Smooth muscle cell (in vitro differentiated cells): ENCODE measurements around the gene PTPRN. TPM values are rescaled to one million over a fixed set of nuclear protein-coding genes. Genes with fewer than 3 reads are reported as not detected.

ENCODE experiments used
- DNase-seq: peaks from one replicate; lab custom pipeline; 2025; ENCODE audit not compliant: unreplicated experiment; lab: John Stamatoyannopoulos, UW
- H2AFZ ChIP-seq: fragments of 200-600 bp; sonication (generic); 2 replicates; pipeline ENCODE4 v1.6.0; 2016; ENCODE audit warnings: antibody characterized with exemption, low read depth, mild to moderate bottlenecking
- H3F3A ChIP-seq: fragments of 200-600 bp; sonication (generic); 2 replicates; pipeline ENCODE4 v1.6.0; 2017; ENCODE audit warnings: antibody characterized with exemption, low read depth
- H3K27ac ChIP-seq: fragments of 200-600 bp; sonication (generic); 2 replicates; pipeline ENCODE4 v1.5.1; 2016; ENCODE audit warnings: low read depth, mild to moderate bottlenecking
- H3K27me3 ChIP-seq: fragments of 200-600 bp; sonication (generic); 2 replicates; pipeline ENCODE4 v1.6.1; 2016; ENCODE audit warnings: low read depth, mild to moderate bottlenecking
- H3K36me3 ChIP-seq: fragments of 200-600 bp; sonication (generic); 2 replicates; pipeline ENCODE4 v1.5.1; 2016; ENCODE audit warnings: low read depth
- H3K4me1 ChIP-seq: fragments of 200-600 bp; sonication (generic); 2 replicates; pipeline ENCODE4 v1.5.1; 2016; ENCODE audit warnings: low read depth
- H3K4me2 ChIP-seq: fragments of 200-600 bp; sonication (generic); 2 replicates; pipeline ENCODE4 v1.6.0; 2016; ENCODE audit warnings: mild to moderate bottlenecking
- H3K4me3 ChIP-seq: fragments of 200-600 bp; sonication (generic); 2 replicates; pipeline ENCODE4 v1.5.1; 2016; ENCODE audit warnings: mild to moderate bottlenecking
- H3K79me2 ChIP-seq: fragments of 200-600 bp; sonication (generic); 2 replicates; pipeline ENCODE4 v1.6.0; 2016; ENCODE audit warnings: low read depth, mild to moderate bottlenecking
- H3K9ac ChIP-seq: fragments of 200-600 bp; sonication (generic); 2 replicates; pipeline ENCODE4 v1.6.0; 2016; ENCODE audit warnings: low read depth
- H3K9me3 ChIP-seq: fragments of 200-600 bp; sonication (generic); replicated peaks from 2 replicates; pipeline ENCODE4 v1.5.1; 2016; ENCODE audit warnings: low read depth
- H4K20me1 ChIP-seq: fragments of 200-600 bp; sonication (generic); 2 replicates; pipeline ENCODE4 v1.6.0; 2016; ENCODE audit warnings: low read depth
- WGBS: methylation state at CpG from one replicate; pipeline ENCODE4 v1.1.7; 2016; ENCODE audit warnings: low lambda C conversion rate; 5-methylcytosine and 5-hydroxymethylcytosine counted together
- polyA plus RNA-seq: library from polyadenylated mRNA; unstranded; fragments of >200 nt; fragmentation: Nextera tagmentation; extraction: Ambion mirVana; gene quantifications from 2 replicates; pipeline ENCODE4 v1.2.1, GENCODE V29; 2016
- total RNA-seq: library from RNA; depleted of rRNA; stranded (reverse); fragments of >200 nt; gene quantifications from 2 replicates; pipeline ENCODE4 v1.2.3, GENCODE V29; 2014
- TF ChIP-seq, protein P1 (sequence below): fragments of 200-600 bp; sonication (generic); IDR thresholded peaks from 2 replicates; pipeline ENCODE4 v1.5.1; 2017; ENCODE audit warnings: borderline replicate concordance, mild to moderate bottlenecking, antibody characterized with exemption; ENCODE audit not compliant: insufficient read depth, poor library complexity, severe bottlenecking

Gene PTPRN
- total and polyA plus RNA-seq, 2 experiments from 2014 or later, result 10.7 to 36.4 TPM

DNA sequence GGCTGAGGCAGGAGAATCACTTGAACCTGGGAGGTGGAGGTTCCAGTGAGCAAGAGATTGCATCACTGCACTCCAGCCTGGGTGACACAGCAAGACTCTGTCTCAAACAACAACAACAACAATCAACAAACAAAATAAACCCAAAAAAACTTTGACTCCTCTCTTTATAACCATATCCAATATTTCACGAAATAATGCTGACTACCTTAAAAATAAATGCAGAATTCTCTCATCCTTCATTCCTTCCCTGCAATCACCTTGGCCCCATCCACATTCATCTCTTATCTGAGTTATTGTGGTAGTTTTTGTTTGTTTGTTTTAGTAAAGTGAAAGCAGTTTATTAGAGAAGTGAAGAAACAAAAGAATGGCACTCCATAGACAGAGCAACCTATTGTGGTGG, 3.2 kb downstream of the PTPRN start:
- H2AFZ ChIP-seq, result no peak overlapping the region
- peaks cover 5% of the 10 kb centered on the region for H3F3A ChIP-seq
- H4K20me1 ChIP-seq, result peaks cover 6% of the 10 kb centered on the region
- no peak overlapping the region for H3K27ac ChIP-seq
- WGBS, result 89% methylated on average over 1 of the region's 1 CpG
- no peaks in the 10 kb centered on the region for H3K79me2 ChIP-seq
- H3K4me1 ChIP-seq, result no peaks in the 10 kb centered on the region
- TF ChIP-seq, protein P1, sequence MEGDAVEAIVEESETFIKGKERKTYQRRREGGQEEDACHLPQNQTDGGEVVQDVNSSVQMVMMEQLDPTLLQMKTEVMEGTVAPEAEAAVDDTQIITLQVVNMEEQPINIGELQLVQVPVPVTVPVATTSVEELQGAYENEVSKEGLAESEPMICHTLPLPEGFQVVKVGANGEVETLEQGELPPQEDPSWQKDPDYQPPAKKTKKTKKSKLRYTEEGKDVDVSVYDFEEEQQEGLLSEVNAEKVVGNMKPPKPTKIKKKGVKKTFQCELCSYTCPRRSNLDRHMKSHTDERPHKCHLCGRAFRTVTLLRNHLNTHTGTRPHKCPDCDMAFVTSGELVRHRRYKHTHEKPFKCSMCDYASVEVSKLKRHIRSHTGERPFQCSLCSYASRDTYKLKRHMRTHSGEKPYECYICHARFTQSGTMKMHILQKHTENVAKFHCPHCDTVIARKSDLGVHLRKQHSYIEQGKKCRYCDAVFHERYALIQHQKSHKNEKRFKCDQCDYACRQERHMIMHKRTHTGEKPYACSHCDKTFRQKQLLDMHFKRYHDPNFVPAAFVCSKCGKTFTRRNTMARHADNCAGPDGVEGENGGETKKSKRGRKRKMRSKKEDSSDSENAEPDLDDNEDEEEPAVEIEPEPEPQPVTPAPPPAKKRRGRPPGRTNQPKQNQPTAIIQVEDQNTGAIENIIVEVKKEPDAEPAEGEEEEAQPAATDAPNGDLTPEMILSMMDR, result no peak
- H3K36me3 ChIP-seq, result no peaks in the 10 kb centered on the region
- H3K9me3 ChIP-seq, result no peaks in the 10 kb centered on the region
- DNase-seq, result no peak
- peaks cover 19% of the 10 kb centered on the region for H3K27me3 ChIP-seq
- H3K4me3 ChIP-seq, result no peak overlapping the region
- H3K4me2 ChIP-seq, result no peak overlapping the region
- no peak overlapping the region for H3K9ac ChIP-seq

DNA sequence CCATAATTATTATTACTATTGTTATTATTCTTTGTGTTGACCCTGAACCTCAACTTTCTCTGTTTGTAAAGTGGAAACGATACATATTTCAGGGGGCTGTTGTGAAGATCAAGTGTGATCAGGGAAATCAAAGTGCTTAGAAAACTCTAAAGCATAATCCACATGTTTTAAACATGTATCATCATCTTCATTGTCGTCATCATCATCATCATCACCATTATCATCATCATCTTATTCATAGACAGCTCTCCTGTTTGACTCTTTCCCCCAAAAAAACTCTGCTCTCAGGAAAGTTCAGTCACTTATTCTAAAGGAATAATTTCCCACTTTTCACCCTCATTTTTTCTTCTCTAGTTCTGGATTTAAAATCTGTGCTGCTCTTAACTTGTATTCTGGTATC, 5.0 kb downstream of the PTPRN start:
- no peaks in the 10 kb centered on the region for H3K9me3 ChIP-seq
- peaks cover 7% of the 10 kb centered on the region for H3K27me3 ChIP-seq
- H3K4me1 ChIP-seq, result no peaks in the 10 kb centered on the region
- TF ChIP-seq, protein P1, result no peak
- no peaks in the 10 kb centered on the region for H3K36me3 ChIP-seq
- no peak overlapping the region for H3K9ac ChIP-seq
- no peak overlapping the region for H3K4me2 ChIP-seq
- no peak overlapping the region for H3K27ac ChIP-seq
- WGBS, result 69% methylated on average over 2 of the region's 2 CpGs
- peaks cover 6% of the 10 kb centered on the region for H4K20me1 ChIP-seq
- DNase-seq, result no peak
- H3F3A ChIP-seq, result peaks cover 5% of the 10 kb centered on the region
- no peak overlapping the region for H2AFZ ChIP-seq
- no peaks in the 10 kb centered on the region for H3K79me2 ChIP-seq
- no peak overlapping the region for H3K4me3 ChIP-seq

DNA sequence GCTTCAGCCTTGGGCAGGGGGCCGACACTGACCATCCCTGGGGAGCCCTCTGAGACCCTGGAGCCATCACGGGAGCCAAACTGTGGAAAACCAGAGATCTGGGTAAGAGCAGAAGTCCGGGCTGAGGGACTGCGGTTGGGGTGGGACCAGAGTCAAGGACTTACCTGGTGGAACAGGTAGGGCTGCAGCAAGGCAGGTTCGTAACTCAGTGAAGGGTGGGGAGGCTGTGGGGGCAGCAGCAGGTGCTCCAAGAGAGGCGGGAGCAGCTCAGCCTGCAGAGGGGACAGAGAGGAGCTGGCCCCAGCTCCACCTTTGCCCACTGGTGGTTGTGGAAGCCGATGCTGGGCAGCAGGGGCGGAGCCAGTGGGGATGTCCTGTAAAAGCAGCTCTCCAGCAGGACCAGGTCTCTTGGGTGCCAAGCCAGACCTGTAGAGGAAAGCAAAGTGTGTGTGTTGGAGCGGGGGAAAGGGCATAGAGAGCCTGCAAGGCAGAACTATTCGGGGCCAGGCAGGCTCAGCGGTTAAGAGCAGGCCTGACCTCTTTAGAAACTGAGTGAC, 6.7 kb downstream of the PTPRN start:
- H3K27ac ChIP-seq, result no peak overlapping the region
- no peaks in the 10 kb centered on the region for H3F3A ChIP-seq
- TF ChIP-seq, protein P1, result no peak
- H3K4me3 ChIP-seq, result no peak overlapping the region
- H2AFZ ChIP-seq, result no peak overlapping the region
- peaks cover under 1% of the 10 kb centered on the region for H4K20me1 ChIP-seq
- no peak overlapping the region for H3K9ac ChIP-seq
- no peaks in the 10 kb centered on the region for H3K4me1 ChIP-seq
- DNase-seq, result no peak
- H3K4me2 ChIP-seq, result no peak overlapping the region
- H3K27me3 ChIP-seq, result no peaks in the 10 kb centered on the region
- WGBS, result 92% methylated on average over 11 of the region's 11 CpGs
- H3K79me2 ChIP-seq, result no peaks in the 10 kb centered on the region
- H3K36me3 ChIP-seq, result no peaks in the 10 kb centered on the region
- no peaks in the 10 kb centered on the region for H3K9me3 ChIP-seq

DNA sequence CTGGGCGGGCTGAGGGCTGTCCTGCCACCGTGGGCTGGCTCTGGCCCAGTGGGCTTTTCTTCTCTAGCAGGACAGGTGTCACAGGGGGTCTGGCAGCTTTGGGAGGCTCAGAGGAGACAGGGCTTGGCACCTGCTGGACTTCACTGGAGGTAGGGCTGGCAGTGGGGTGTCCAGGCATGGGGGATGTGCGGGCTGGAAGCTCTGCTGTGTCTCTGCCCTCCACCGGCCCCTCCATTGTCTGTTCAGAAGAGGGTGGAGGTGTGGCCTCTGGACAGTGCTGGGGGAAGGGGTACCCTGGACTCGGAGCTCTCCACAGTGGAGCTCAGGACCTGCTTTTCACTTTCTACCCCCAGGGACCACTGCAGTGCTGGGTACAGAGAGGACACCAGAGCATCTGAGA, 9.2 kb downstream of the PTPRN start:
- TF ChIP-seq, protein P1, result no peak
- WGBS, result 89% methylated on average over 5 of the region's 5 CpGs
- no peaks in the 10 kb centered on the region for H3K4me1 ChIP-seq
- no peak overlapping the region for H2AFZ ChIP-seq
- no peak overlapping the region for H3K4me2 ChIP-seq
- H4K20me1 ChIP-seq, result no peaks in the 10 kb centered on the region
- H3K27ac ChIP-seq, result no peak overlapping the region
- no peak overlapping the region for H3K9ac ChIP-seq
- no peaks in the 10 kb centered on the region for H3F3A ChIP-seq
- H3K4me3 ChIP-seq, result no peak overlapping the region
- H3K79me2 ChIP-seq, result no peaks in the 10 kb centered on the region
- no peaks in the 10 kb centered on the region for H3K27me3 ChIP-seq
- no peaks in the 10 kb centered on the region for H3K36me3 ChIP-seq
- no peak for DNase-seq
- no peaks in the 10 kb centered on the region for H3K9me3 ChIP-seq
